Smooth muscle cell (in vitro differentiated cells): ENCODE measurements around the gene SLC6A17. TPM values are rescaled to one million over a fixed set of nuclear protein-coding genes. Genes with fewer than 3 reads are reported as not detected.

Experiments used
- DNase-seq: peaks from one replicate; lab custom pipeline; 2025; ENCODE audit not compliant: unreplicated experiment; lab: John Stamatoyannopoulos, UW
- H2AFZ ChIP-seq: fragments of 200-600 bp; sonication (generic); 2 replicates; pipeline ENCODE4 v1.6.0; 2016; ENCODE audit warnings: antibody characterized with exemption, low read depth, mild to moderate bottlenecking
- H3F3A ChIP-seq: fragments of 200-600 bp; sonication (generic); 2 replicates; pipeline ENCODE4 v1.6.0; 2017; ENCODE audit warnings: antibody characterized with exemption, low read depth
- H3K27ac ChIP-seq: fragments of 200-600 bp; sonication (generic); 2 replicates; pipeline ENCODE4 v1.5.1; 2016; ENCODE audit warnings: low read depth, mild to moderate bottlenecking
- H3K27me3 ChIP-seq: fragments of 200-600 bp; sonication (generic); 2 replicates; pipeline ENCODE4 v1.6.1; 2016; ENCODE audit warnings: low read depth, mild to moderate bottlenecking
- H3K36me3 ChIP-seq: fragments of 200-600 bp; sonication (generic); 2 replicates; pipeline ENCODE4 v1.5.1; 2016; ENCODE audit warnings: low read depth
- H3K4me1 ChIP-seq: fragments of 200-600 bp; sonication (generic); 2 replicates; pipeline ENCODE4 v1.5.1; 2016; ENCODE audit warnings: low read depth
- H3K4me2 ChIP-seq: fragments of 200-600 bp; sonication (generic); 2 replicates; pipeline ENCODE4 v1.6.0; 2016; ENCODE audit warnings: mild to moderate bottlenecking
- H3K4me3 ChIP-seq: fragments of 200-600 bp; sonication (generic); 2 replicates; pipeline ENCODE4 v1.5.1; 2016; ENCODE audit warnings: mild to moderate bottlenecking
- H3K79me2 ChIP-seq: fragments of 200-600 bp; sonication (generic); 2 replicates; pipeline ENCODE4 v1.6.0; 2016; ENCODE audit warnings: low read depth, mild to moderate bottlenecking
- H3K9ac ChIP-seq: fragments of 200-600 bp; sonication (generic); 2 replicates; pipeline ENCODE4 v1.6.0; 2016; ENCODE audit warnings: low read depth
- H3K9me3 ChIP-seq: fragments of 200-600 bp; sonication (generic); replicated peaks from 2 replicates; pipeline ENCODE4 v1.5.1; 2016; ENCODE audit warnings: low read depth
- H4K20me1 ChIP-seq: fragments of 200-600 bp; sonication (generic); 2 replicates; pipeline ENCODE4 v1.6.0; 2016; ENCODE audit warnings: low read depth
- CTCF ChIP-seq: fragments of 200-600 bp; sonication (generic); IDR thresholded peaks from 2 replicates; pipeline ENCODE4 v1.5.1; 2017; ENCODE audit warnings: borderline replicate concordance, mild to moderate bottlenecking, antibody characterized with exemption; ENCODE audit not compliant: insufficient read depth, poor library complexity, severe bottlenecking
- WGBS: methylation state at CpG from one replicate; pipeline ENCODE4 v1.1.7; 2016; ENCODE audit warnings: low lambda C conversion rate; 5-methylcytosine and 5-hydroxymethylcytosine counted together
- polyA plus RNA-seq: library from polyadenylated mRNA; unstranded; fragments of >200 nt; fragmentation: Nextera tagmentation; extraction: Ambion mirVana; gene quantifications from 2 replicates; pipeline ENCODE4 v1.2.1, GENCODE V29; 2016
- total RNA-seq: library from RNA; depleted of rRNA; stranded (reverse); fragments of >200 nt; gene quantifications from 2 replicates; pipeline ENCODE4 v1.2.3, GENCODE V29; 2014

Gene SLC6A17
- total and polyA plus RNA-seq, 2 experiments from 2014 or later: 3.2 to 4.0 TPM

- H3K4me1 ChIP-seq: no peaks in the 10 kb centered on the region
- H3K79me2 ChIP-seq: no peaks in the 10 kb centered on the region
- H3K9ac ChIP-seq: no peak overlapping the region
- TF ChIP-seq CTCF: no peak
- no peak overlapping the region for H2AFZ ChIP-seq
- no peaks in the 10 kb centered on the region for H3K9me3 ChIP-seq
- no peaks in the 10 kb centered on the region for H3F3A ChIP-seq
- no peaks in the 10 kb centered on the region for H3K27me3 ChIP-seq
- WGBS: 87% methylated on average over 10 of the region's 10 CpGs
- H3K4me3 ChIP-seq: no peak overlapping the region
- no peak overlapping the region for H3K27ac ChIP-seq
- H4K20me1 ChIP-seq: no peaks in the 10 kb centered on the region
- no peak for DNase-seq
- H3K36me3 ChIP-seq: no peaks in the 10 kb centered on the region
- H3K4me2 ChIP-seq: no peak overlapping the region
Measured at GRCh38 chr1:110185181-110185580, 34.9 kb downstream of the SLC6A17 start.

GRCh38 chr1:110186558-110186957, 36.3 kb downstream of the SLC6A17 start:
- Histone ChIP-seq H3K9ac (no peak overlapping the region), H3K79me2 (no peaks in the 10 kb centered on the region), H4K20me1 (no peaks in the 10 kb centered on the region), H2AFZ (no peak overlapping the region), H3F3A (no peaks in the 10 kb centered on the region), H3K9me3 (no peaks in the 10 kb centered on the region), H3K4me2 (peak overlapping the region; percentile 12), H3K27me3 (no peaks in the 10 kb centered on the region), H3K4me1 (no peaks in the 10 kb centered on the region), H3K4me3 (no peak overlapping the region), H3K27ac (no peak overlapping the region), H3K36me3 (no peaks in the 10 kb centered on the region)
- WGBS: 38% methylated on average over 5 of the region's 5 CpGs
- TF ChIP-seq CTCF: no peak
- no peak for DNase-seq

GRCh38 chr1:110187139-110187890, 37.0 kb downstream of the SLC6A17 start:
- Histone ChIP-seq H3F3A (no peaks in the 10 kb centered on the region), H4K20me1 (no peaks in the 10 kb centered on the region), H3K4me2 (peak overlapping the region; percentile 21), H3K9ac (no peak overlapping the region), H3K79me2 (no peaks in the 10 kb centered on the region), H3K9me3 (no peaks in the 10 kb centered on the region), H2AFZ (no peak overlapping the region), H3K27me3 (no peaks in the 10 kb centered on the region), H3K4me3 (no peak overlapping the region), H3K4me1 (no peaks in the 10 kb centered on the region), H3K27ac (no peak overlapping the region), H3K36me3 (no peaks in the 10 kb centered on the region)
- no peak for DNase-seq
- TF ChIP-seq CTCF: no peak
- WGBS: 80% methylated on average over 10 of the region's 10 CpGs
